CD1c-positive myeloid dendritic cell (primary cell): ENCODE data around the gene QSOX2.

Experiments used
- DNase-seq: peaks from one replicate; pipeline ENCODE4 v3.0.0-alpha.2; 2016; ENCODE audit errors: extremely low spot score

Gene QSOX2

GRCh38 chr9:136190656-136191055 lies 55.0 kb downstream of the QSOX2 start:
- DNase-seq: no peak

GRCh38 chr9:136190237-136190601 lies 55.4 kb downstream of the QSOX2 start:
- DNase-seq: no peak

- DNase-seq: no peak
Observed at GRCh38 chr9:136189394-136190236, 56.0 kb downstream of the QSOX2 start.

- DNase-seq: no peak
Observed at GRCh38 chr9:136187683-136188586, 57.7 kb downstream of the QSOX2 start.

- DNase-seq: no peak
Observed at GRCh38 chr9:136187197-136187596, 58.4 kb downstream of the QSOX2 start.

- no peak for DNase-seq
Observed at GRCh38 chr9:136186386-136186785, 59.2 kb downstream of the QSOX2 start.

GRCh38 chr9:136185596-136186366 lies 59.8 kb downstream of the QSOX2 start:
- no peak for DNase-seq

GRCh38 chr9:136185066-136185465 lies 60.5 kb downstream of the QSOX2 start:
- no peak for DNase-seq

- DNase-seq: no peak
Observed at GRCh38 chr9:136182850-136183422, 62.7 kb downstream of the QSOX2 start.

- no peak for DNase-seq
Observed at GRCh38 chr9:136182420-136182787, 63.2 kb downstream of the QSOX2 start.

- no peak for DNase-seq
Observed at GRCh38 chr9:136181784-136182419, 63.7 kb downstream of the QSOX2 start.

GRCh38 chr9:136180586-136180985 lies 65.0 kb downstream of the QSOX2 start:
- DNase-seq: no peak

- no peak for DNase-seq
Observed at GRCh38 chr9:136179761-136180160, 65.9 kb downstream of the QSOX2 start.

GRCh38 chr9:136179101-136179616 lies 66.5 kb downstream of the QSOX2 start:
- DNase-seq: no peak

GRCh38 chr9:136178773-136179075 lies 66.9 kb downstream of the QSOX2 start:
- no peak for DNase-seq

GRCh38 chr9:136178061-136178772 lies 67.4 kb downstream of the QSOX2 start:
- DNase-seq: no peak

- DNase-seq: no peak
Observed at GRCh38 chr9:136177224-136177623, 68.4 kb downstream of the QSOX2 start.

- DNase-seq: no peak
Observed at GRCh38 chr9:136175616-136176197, 69.9 kb downstream of the QSOX2 start.

GRCh38 chr9:136174779-136175615 lies 70.6 kb downstream of the QSOX2 start:
- no peak for DNase-seq
